PC-9 (cell line): ENCODE measurements around the gene F9. TPM values are rescaled to one million over a fixed set of nuclear protein-coding genes. Genes with fewer than 3 reads are reported as not detected.

ENCODE experiments used
- Bru-seq: library from RNA; stranded (reverse); fragments of 400-500 nt; gene quantifications from one replicate; lab custom pipeline; 2021; lab: Mats Ljungman, UMichigan
- BruChase-seq, 2 experiments: library from RNA; stranded (reverse); fragments of 400-500 nt; gene quantifications; one replicate each; lab custom pipeline; 2021; lab: Mats Ljungman, UMichigan
- BruUV-seq: library from RNA; stranded (reverse); fragments of 400-500 nt; replicated peaks from 2 replicates; lab custom pipeline; 2021; lab: Mats Ljungman, UMichigan
- CTCF ChIA-PET: fragments of 300-600 bp; sonication (Branson Sonifier 250); formaldehyde crosslinking; loops from one replicate; lab custom pipeline; 2022; ENCODE audit warnings: antibody characterized with exemption; lab: Charles Lee
- POLR2A ChIA-PET: fragments of 300-600 bp; sonication (Branson Sonifier 250); formaldehyde crosslinking; loops from one replicate; lab custom pipeline; 2022; ENCODE audit warnings: antibody characterized with exemption; ENCODE audit not compliant: unreplicated experiment; lab: Charles Lee
- DNase-seq, 2 experiments: peaks; one replicate each; pipeline versions ENCODE4 v3.0.0 to v3.0.0-alpha.2; 2015 to 2022; ENCODE audit warnings: mixed read lengths in 1 of 2
- H2AFZ ChIP-seq: fragments of 200-600 bp; sonication (generic); 2 replicates; pipeline ENCODE4 v1.8.1; 2017; ENCODE audit warnings: antibody characterized with exemption
- H3F3A ChIP-seq: fragments of 200-600 bp; sonication (generic); 2 replicates; pipeline ENCODE4 v1.8.1; 2017; ENCODE audit warnings: antibody characterized with exemption, mild to moderate bottlenecking, low read depth; ENCODE audit not compliant: insufficient read depth
- H3K27ac ChIP-seq: fragments of 200-600 bp; sonication (generic); 2 replicates; pipeline ENCODE4 v1.6.1; 2016; ENCODE audit warnings: mixed run types
- H3K27me3 ChIP-seq: fragments of 200-600 bp; sonication (generic); 2 replicates; pipeline ENCODE4 v1.6.1; 2016; ENCODE audit warnings: low read depth, mixed run types; ENCODE audit not compliant: insufficient read depth
- H3K36me3 ChIP-seq: fragments of 200-600 bp; sonication (generic); 2 replicates; pipeline ENCODE4 v1.6.1; 2016; ENCODE audit warnings: low read depth, mixed run types
- H3K4me1 ChIP-seq: fragments of 200-600 bp; sonication (generic); replicated peaks from 2 replicates; pipeline ENCODE4 v1.6.1; 2016; ENCODE audit warnings: mixed run types; ENCODE audit not compliant: insufficient read depth
- H3K4me2 ChIP-seq: fragments of 200-600 bp; sonication (generic); 2 replicates; pipeline ENCODE4 v1.6.1; 2017; ENCODE audit warnings: mixed run types
- H3K4me3 ChIP-seq: fragments of 200-600 bp; sonication (generic); 2 replicates; pipeline ENCODE4 v1.6.1; 2016; ENCODE audit warnings: mixed run types
- H3K79me2 ChIP-seq: fragments of 200-600 bp; sonication (generic); 2 replicates; pipeline ENCODE4 v1.6.1; 2017; ENCODE audit warnings: low read depth, mixed run types
- H3K9me2 ChIP-seq: fragments of 200-600 bp; sonication (generic); 2 replicates; pipeline ENCODE4 v1.8.1; 2017; ENCODE audit warnings: mild to moderate bottlenecking; ENCODE audit not compliant: insufficient read depth
- H3K9me3 ChIP-seq: fragments of 200-600 bp; sonication (generic); 2 replicates; pipeline ENCODE4 v1.8.1; 2016; ENCODE audit warnings: low read depth; ENCODE audit not compliant: insufficient read depth
- H4K20me1 ChIP-seq: fragments of 200-600 bp; sonication (generic); 2 replicates; pipeline ENCODE4 v1.8.1; 2017; ENCODE audit not compliant: insufficient read depth
- EZH2 ChIP-seq: fragments of 200-600 bp; sonication (generic); IDR thresholded peaks from 2 replicates; pipeline ENCODE4 v1.8.0; 2017; ENCODE audit warnings: antibody characterized with exemption, low read depth
- intact Hi-C: fragments of 100-400 bp; cut with micrococcal nuclease; formaldehyde crosslinking; loops from one replicate; pipeline ENCODE4 v1.10.0; 2022; ENCODE audit not compliant: unreplicated experiment
- long read RNA-seq: library from polyadenylated mRNA; stranded (forward); transcript quantifications from one replicate; pipeline ENCODE4 v2.0.0, GENCODE V29; 2022
- total RNA-seq: library from RNA; stranded (reverse); gene quantifications from 2 replicates; pipeline ENCODE4 v1.2.3, GENCODE V29; 2021
- TF ChIP-seq, protein P1 (sequence below): fragments of 200-600 bp; sonication (generic); conservative IDR thresholded peaks from 2 replicates; pipeline ENCODE4 v1.6.1; 2017; ENCODE audit warnings: mixed run types, antibody characterized with exemption, mild to moderate bottlenecking, moderate library complexity

F9 gene
- total RNA-seq (not detected in 2 replicates), Bru-seq, nascent RNA (not detected), BruChase-seq, experiment 1, labeled RNA remaining after a 2-hour chase (not detected), BruChase-seq, experiment 2, labeled RNA remaining after a 6-hour chase (not detected)
- long read RNA-seq: 0 reads

DNA sequence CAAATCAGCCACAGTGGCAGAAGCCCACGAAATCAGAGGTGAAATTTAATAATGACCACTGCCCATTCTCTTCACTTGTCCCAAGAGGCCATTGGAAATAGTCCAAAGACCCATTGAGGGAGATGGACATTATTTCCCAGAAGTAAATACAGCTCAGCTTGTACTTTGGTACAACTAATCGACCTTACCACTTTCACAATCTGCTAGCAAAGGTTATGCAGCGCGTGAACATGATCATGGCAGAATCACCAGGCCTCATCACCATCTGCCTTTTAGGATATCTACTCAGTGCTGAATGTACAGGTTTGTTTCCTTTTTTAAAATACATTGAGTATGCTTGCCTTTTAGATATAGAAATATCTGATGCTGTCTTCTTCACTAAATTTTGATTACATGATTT lies at the start of gene F9:
Gene F9 (plus strand): TSS at position 190 of the 400 bp plus-strand sequence. CDS start 26 bp downstream, at position 216.
- no TSS peak for BruUV-seq
- CTCF ChIA-PET: no interaction called here
- intact Hi-C loops: no loop called here

DNA sequence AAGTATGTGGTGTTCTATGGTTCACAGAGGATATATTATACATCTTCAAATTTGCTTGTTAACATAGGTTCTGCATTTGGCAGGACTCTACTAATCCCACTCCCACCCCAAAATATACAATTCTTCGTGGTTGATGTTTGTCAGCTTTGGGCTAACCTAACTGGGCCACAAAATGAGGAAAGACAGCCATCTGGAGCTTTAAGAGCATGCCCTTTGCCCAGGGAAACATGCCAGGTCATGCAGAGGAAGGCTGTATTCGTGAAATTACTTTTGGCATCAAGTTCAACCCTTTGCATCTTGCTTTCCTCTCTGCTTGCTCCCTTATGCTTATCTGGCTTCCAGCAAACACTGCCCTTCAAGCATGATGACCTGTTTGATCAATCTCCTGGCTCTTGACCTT lies 46.8 kb upstream of the F9 start:
- Histone ChIP-seq H3K4me1 (no peaks in the 10 kb centered on the region), H3K27ac (no peak overlapping the region), H3K9me2 (no peaks in the 10 kb centered on the region), H3K36me3 (no peaks in the 10 kb centered on the region), H2AFZ (no peak overlapping the region), H3K79me2 (no peaks in the 10 kb centered on the region), H3K4me2 (no peak overlapping the region), H3K4me3 (no peak overlapping the region), H3F3A (no peaks in the 10 kb centered on the region), H4K20me1 (no peaks in the 10 kb centered on the region), H3K9me3 (no peaks in the 10 kb centered on the region), H3K27me3 (no peaks in the 10 kb centered on the region)
- TF ChIP-seq, protein P1, sequence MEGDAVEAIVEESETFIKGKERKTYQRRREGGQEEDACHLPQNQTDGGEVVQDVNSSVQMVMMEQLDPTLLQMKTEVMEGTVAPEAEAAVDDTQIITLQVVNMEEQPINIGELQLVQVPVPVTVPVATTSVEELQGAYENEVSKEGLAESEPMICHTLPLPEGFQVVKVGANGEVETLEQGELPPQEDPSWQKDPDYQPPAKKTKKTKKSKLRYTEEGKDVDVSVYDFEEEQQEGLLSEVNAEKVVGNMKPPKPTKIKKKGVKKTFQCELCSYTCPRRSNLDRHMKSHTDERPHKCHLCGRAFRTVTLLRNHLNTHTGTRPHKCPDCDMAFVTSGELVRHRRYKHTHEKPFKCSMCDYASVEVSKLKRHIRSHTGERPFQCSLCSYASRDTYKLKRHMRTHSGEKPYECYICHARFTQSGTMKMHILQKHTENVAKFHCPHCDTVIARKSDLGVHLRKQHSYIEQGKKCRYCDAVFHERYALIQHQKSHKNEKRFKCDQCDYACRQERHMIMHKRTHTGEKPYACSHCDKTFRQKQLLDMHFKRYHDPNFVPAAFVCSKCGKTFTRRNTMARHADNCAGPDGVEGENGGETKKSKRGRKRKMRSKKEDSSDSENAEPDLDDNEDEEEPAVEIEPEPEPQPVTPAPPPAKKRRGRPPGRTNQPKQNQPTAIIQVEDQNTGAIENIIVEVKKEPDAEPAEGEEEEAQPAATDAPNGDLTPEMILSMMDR: no peak
- no peak for TF ChIP-seq EZH2
- DNase-seq: no peak
- ChIA-PET POLR2A (no interaction called here), CTCF (no interaction called here)
- no TSS peak for BruUV-seq
- intact Hi-C loops: no loop called here

More for the DNA sequence above, at the start of gene F9:
- Histone ChIP-seq H2AFZ (no peak within 1 kb of the TSS), H3K79me2 (no peaks in the 10 kb centered on the region), H4K20me1 (no peaks in the 10 kb centered on the region), H3F3A (no peaks in the 10 kb centered on the region), H3K4me1 (no peaks in the 10 kb centered on the region), H3K9me3 (no peaks in the 10 kb centered on the region), H3K4me3 (no peak within 1 kb of the TSS), H3K36me3 (no peaks in the 10 kb centered on the region), H3K27ac (no peak within 1 kb of the TSS), H3K27me3 (no peaks in the 10 kb centered on the region), H3K4me2 (no peak within 1 kb of the TSS), H3K9me2 (no peaks in the 10 kb centered on the region)
- POLR2A ChIA-PET: no interaction called here
- TF ChIP-seq EZH2: no peak
- TF ChIP-seq, protein P1: no peak
- DNase-seq: no peak

DNA sequence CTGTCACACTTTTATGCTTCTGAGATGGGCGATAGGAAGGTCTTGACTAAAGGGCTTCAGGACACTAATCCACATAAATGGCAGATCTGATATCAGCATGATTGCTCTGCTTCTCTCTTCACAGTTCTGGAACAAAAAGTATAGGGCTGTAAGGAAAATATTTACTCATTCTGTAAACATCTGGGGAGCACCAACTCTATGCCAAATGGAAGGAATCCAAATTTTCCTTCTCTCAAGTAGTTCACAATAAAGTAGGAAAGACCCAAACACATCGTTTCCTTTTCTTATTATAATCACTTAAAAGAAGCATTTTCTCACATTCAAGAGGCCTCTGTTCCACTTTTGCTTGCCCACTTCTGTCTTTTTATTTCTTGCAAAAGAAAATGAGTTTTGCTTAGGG lies 45.9 kb upstream of the F9 start:
- intact Hi-C loops: no loop called here
- no TSS peak for BruUV-seq
- Histone ChIP-seq H3K9me2 (no peaks in the 10 kb centered on the region), H2AFZ (no peak overlapping the region), H3K4me1 (no peaks in the 10 kb centered on the region), H3F3A (no peaks in the 10 kb centered on the region), H3K4me2 (no peak overlapping the region), H3K9me3 (no peaks in the 10 kb centered on the region), H3K79me2 (no peaks in the 10 kb centered on the region), H4K20me1 (no peaks in the 10 kb centered on the region), H3K36me3 (no peaks in the 10 kb centered on the region), H3K4me3 (no peak overlapping the region), H3K27me3 (no peaks in the 10 kb centered on the region), H3K27ac (no peak overlapping the region)
- no peak for DNase-seq
- CTCF ChIA-PET: no interaction called here
- POLR2A ChIA-PET: no interaction called here
- TF ChIP-seq, protein P1: no peak
